Head of caudate nucleus (tissue), 42 donors: ENCODE data around the gene DDX11.
"Not testable (repeated sequence)": the region's sequence is repeated elsewhere in the genome, so short reads cannot be mapped to it uniquely, and the experiment has no call there.

Source experiments
- DNase-seq, 42 donors: peaks; one replicate each; pipeline versions ENCODE4 v3.0.0 to v3.0.0-alpha.2; 2020 to 2021; ENCODE audit warnings: mixed read lengths in 7 of 42
- intact Hi-C: fragments of 100-400 bp; cut with DNase I; formaldehyde crosslinking; loops from one replicate; pipeline ENCODE4 v1.15.0; 2022

DDX11 gene

DNA sequence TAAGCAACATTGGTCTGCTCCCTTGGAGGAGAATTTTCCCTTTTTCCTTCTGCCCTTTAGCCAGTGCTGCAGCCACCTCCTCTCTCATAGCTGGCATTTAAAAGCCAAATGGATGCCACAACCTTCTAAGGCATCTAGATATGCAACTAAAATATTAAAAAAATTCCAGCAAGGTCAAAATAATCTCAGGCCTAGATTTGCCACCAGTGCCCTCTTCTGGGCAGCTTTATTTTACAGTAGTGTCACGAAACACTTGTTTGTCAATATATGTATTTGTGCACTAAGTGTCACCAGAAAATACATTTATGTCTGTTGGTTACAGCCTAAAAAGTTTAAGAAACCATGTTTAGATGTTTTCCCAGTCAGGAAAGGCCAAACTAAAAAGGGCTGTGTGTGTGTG, 19.7 kb upstream of the DDX11 start:
- intact Hi-C loops, DNase-seq: not testable (repeated sequence)

DNA sequence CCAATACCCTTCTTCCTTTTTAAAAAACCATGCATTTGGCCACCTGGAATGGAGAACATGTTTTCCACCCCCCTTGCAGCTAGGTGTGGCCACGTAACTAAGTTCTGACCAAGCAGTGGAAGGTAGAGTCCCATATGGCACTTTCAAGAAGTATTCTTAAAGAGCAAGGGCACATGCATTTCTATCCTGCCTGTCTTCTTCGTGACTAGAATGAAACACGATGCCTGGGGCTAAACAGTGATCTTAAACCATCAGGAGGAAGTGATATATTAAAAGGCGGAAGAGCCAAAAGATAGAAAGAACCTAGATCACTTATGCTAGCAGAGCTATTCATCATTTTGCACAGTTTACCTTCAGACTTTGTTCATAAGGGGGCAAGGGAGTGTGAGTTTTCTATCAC, 16.0 kb upstream of the DDX11 start:
- DNase-seq = no peak
- intact Hi-C loops = no loop called here

DNA sequence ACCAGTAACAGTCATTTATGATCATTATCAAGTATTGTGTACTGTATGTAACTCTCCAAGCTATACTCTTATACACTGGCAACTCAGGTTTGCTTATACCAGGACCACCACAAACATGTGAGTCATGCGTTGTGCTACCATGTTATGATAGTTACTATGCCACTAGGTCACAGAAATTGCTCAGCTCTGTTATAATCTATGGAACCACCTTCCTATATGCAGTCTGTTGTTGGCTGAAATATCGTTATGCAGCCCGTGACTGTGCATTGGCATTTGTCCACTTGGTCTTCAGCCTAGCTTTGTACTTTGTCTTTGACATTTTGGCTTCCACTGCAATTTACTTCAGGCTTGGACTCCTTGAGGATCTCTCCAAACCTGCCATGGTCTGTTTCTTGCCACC, 7.5 kb upstream of the DDX11 start:
- DNase-seq = not testable (repeated sequence)

DNA sequence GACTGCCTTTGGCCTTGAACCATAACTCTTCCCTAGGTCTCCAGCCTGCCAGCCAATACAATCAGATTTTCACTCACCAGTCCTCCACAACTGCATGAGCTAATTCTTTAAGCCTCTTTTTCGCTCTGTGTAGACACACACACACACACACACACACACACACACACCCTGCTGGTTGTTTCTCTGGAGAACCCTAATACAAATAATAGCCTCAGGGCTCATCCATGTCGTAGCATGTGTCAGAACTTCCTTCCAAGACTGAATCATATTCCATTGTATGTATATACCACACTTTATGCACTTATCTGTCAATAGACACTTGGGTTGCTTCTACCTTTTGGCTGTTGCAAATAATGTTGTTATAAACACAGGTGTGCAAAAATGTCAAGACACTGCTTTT, 6.0 kb upstream of the DDX11 start:
- intact Hi-C loops = not testable (repeated sequence)

More for the DNA sequence above, 7.5 kb upstream of the DDX11 start:
- intact Hi-C loops = not testable (repeated sequence)

DNA sequence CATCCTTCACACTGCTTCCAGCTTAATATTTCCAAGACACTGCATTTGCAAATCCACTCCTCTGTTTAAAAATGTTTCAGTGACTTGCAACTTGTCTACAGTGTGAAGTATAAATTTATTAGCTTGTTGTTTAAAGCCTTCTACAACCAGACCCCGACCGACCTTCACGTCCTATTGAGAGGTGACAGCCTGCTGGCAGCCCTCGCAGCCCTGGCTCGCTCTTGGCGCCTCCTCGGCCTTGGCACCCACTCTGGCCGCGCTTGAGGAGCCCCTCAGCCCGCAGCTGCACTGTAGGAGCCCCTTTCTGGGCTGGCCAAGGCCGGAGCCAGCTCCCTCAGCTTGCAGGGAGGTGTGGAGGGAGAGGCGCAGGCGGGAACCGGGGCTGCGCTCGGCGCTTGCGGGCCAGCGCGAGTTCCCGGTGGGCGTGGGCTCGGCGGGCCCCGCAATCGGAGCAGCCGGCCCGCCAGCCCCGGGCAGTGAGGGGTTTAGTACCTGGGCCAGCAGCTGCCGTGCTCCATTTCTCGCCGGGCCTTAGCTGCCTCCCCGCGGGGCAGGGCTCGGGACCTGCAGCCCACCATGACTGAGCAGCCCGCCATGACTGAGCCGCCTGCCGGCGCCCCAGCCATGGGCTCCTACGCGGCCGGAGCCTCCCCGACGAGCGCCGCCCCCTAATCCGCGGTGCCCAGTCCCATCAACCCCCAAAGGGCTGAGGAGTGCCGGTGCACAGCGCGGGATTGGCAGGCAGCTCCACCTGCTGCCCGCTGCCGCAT, 2.5 kb upstream of the DDX11 start:
- DNase-seq, intact Hi-C loops: not testable (repeated sequence)

More for the DNA sequence above, 6.0 kb upstream of the DDX11 start:
- DNase-seq = not testable (repeated sequence)

DNA sequence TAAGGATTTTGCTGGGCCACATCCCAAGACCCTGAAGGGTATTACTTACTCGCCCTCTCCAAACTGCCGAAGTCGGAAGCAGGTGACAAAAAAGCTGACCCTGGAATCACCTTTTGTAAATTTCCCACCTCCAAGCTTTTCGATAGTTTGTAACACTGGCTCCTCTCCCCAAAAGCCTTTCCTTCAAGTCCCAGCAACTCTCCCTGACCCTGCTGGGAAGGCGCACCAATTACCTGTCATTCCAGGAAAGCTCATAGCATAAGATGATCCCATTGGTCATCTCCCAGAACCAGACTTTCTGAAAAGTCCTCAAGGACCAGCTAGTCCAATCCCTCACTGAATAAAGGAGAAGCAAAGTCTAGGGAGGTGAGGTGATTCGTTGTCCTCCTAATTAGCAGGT, 698 bp upstream of the DDX11 start:
- intact Hi-C loops, DNase-seq: not testable (repeated sequence)

DNA sequence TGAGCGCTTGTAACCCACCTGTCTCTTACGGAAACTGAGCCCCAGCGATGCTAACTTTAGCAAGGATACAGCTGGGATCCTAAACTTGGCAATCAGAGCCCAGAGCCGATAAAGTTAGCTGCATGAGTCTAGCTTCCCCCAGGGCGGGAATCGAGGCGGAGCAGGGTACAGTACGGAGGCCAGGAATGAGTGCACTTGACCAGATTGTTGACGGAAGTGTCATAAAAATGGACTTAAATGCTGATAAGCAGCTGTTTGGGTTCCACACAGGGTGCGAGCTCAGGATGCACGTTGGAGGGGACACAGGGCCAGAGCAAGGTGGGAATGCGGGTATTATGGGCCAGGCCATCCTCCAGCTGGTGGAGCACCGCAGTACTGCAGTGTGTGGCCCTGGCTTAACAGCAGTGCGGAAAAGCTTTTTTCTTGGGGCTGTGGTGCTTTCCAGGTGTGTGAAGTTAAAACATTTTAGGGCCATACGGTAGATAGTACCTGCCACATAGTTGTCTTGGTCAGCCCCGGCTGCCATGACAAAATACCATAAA, 744 bp downstream of the DDX11 start:
- intact Hi-C loops = not testable (repeated sequence)
- peak in 1 of 42 donors; percentile 5 for DNase-seq

DNA sequence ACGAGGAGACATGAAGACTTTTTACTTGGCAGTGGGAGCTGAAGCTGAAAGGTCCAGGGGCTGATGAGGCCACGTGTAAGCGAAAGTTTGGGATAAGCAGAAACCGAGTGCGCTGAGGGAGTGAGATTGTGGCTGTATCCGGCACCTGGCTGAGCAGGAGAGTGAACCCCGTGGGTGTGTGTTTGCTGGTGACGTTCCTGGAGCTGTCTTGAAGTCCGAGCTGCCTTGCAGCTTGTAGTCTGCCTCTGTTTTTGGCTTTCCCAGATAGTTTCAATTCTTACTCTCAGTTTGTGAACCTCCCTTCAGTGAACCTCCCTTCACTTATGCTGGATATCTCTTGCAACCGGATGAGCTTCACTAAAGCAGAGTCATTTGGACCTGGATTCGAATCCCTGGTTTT, 2.5 kb downstream of the DDX11 start:
- DNase-seq, intact Hi-C loops: not testable (repeated sequence)

DNA sequence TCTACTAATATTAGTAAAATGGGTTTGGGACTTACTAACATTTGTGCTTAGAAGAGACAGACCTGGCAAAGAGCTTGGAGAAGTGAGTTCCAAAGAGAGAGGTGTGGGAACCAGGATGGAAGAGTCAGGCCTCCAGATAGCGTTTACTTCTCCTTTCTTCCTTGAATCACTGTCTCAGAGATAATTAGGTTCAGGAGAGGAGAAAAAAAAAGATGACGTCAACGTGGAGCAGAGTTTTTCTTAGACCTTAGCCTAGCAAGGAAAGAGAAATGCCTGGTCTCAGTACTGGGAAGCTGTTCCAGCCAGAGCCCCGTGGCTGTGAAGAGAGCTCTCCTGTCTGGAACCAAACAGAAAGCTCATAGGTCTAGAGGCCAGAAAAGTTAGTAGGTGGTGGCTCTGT, 3.4 kb downstream of the DDX11 start:
- intact Hi-C loops, DNase-seq: not testable (repeated sequence)

DNA sequence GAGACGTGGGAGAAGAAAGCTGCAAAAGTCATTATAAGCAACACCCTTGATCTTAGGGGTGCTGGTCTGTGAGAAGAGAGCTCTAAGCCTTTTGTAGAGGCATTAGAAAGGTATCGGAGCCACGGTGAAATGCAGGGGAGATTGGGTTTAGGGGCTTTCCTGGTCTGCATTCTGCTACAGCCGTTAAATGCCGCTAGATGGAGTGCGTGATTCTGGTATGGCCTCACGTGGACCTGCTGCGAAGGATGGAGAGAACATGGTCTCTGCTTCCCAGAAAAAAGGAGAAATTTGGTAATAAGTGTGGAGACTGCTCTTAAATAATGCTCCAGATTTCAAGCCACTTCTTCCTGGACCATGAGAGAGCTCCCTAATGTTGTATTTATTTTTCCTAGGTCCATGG, 4.3 kb downstream of the DDX11 start:
- not testable (repeated sequence) for DNase-seq

DNA sequence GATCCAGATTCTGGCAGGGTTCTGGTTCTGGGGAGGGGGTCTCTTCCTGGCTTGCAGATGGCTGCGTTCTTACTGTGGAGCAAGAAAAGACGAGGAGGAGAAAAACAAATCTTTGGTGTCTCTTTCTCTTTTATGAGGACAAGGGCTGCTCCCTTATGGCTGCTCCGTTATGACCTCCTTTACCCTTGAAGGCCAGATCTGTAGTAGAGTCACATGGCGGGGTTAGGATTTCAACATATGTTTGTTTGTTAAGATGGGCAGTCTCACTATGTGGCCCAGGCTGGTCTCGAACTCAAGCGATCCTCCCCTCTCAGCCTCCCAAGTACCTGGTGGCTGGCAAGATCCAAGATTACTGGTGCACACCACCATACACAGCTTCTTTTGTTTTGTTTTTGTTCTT, 5.8 kb downstream of the DDX11 start:
- intact Hi-C loops, DNase-seq: not testable (repeated sequence)

More for the DNA sequence above, 4.3 kb downstream of the DDX11 start:
- intact Hi-C loops = not testable (repeated sequence)

DNA sequence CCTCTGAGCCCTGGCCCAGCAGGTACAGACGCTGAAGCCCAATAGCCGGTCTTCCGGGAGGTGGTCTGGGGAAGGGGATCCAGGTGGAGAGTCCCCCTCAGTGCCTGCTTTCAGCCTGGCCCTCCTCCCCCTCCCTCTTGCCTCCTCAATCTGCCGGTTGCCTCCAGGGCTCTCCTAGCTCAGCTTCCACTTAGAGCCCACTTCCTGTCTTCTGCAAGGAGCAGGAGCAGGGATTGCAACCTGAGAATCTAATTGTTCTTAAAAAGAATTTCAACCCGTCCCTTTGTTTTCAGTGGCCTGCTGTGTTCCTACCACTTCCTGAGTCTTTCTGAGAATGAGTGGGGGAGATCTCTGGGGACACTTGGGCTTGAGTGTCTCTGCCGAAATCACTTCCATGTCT, 6.6 kb downstream of the DDX11 start:
- DNase-seq, intact Hi-C loops: not testable (repeated sequence)

DNA sequence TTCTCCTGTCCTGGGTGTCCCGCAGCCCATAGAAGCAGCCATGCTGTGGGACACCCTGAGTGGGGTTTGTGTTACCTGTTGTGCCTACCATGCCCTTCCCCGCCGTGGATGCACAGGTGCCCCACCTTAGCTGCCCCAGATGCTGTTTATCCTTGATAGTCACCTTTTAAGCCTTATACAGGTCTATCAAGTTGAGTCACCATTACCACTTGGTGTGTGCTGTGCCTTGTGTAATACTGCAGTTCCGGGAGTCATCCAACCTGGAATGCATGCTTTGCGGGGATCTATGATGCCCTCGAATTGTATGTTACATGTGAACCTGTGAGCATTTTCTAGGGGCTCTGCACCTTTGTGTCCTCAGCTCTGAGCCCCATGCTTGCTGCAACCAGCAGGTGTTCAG, 7.6 kb downstream of the DDX11 start:
- DNase-seq, intact Hi-C loops: not testable (repeated sequence)

DNA sequence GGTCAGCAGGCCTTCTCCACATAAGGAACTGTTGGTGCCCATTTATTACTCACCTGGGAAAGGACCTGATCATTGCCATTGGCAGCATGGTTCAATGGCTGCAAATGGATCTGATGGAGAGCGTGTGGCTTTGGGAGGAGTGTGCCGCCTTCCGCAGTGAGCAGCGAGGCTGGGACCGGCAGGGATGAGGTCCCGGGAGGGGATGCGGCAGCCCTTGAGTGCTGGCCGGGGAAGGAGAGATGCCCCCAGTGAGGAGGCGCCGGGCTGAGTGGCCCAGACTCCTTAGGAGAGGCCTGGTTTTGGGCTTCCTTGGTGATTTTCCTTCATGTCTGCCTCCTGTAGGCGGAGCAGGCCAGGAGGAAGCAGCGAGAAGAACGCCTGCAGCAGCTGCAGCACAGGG, 10.6 kb downstream of the DDX11 start:
- intact Hi-C loops = not testable (repeated sequence)
- DNase-seq = peak in 1 of 42 donors; percentile 17

DNA sequence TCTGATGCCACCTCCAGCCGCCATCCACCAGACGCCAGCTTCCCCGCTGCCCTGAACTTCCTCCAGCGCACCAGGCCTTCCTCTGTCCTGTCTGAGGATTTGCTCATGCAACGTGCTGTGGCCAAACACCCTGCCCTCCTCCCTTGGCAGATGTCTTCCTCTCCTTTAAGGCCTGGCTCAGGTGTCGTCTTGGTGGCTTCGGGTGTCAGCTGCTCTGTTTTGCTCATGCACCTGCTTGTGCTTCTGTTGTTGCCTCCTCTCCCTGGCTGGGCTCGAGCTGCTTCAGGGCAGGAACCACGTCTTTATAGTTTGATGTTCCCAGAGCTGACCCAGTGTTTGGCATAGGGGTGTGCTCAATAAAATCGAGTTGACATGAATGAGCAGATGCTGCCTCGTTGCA, 12.4 kb downstream of the DDX11 start:
- DNase-seq, intact Hi-C loops: not testable (repeated sequence)

DNA sequence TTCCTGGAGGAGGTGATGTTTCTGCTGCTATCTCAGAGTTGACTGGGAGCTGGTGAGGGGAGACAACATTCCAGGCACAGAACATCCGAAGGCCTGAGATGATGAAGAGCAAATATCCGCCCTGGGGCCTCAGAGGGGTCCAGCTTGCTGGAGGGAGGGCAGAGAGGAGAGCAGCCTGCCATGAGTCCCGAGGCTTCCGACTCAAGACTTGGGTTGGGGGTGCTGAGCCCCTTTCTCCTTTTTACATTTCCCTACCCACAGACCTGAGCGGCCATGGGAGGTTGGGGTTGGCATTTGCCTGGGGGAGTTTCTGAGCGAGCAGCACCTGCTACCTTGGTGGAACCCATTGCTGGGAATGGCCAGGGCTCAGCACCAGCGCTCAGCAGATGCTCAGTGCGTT, 13.8 kb downstream of the DDX11 start:
- DNase-seq = peak in 2 of 42 donors; percentile 8 to 9
- intact Hi-C loops = not testable (repeated sequence)

DNA sequence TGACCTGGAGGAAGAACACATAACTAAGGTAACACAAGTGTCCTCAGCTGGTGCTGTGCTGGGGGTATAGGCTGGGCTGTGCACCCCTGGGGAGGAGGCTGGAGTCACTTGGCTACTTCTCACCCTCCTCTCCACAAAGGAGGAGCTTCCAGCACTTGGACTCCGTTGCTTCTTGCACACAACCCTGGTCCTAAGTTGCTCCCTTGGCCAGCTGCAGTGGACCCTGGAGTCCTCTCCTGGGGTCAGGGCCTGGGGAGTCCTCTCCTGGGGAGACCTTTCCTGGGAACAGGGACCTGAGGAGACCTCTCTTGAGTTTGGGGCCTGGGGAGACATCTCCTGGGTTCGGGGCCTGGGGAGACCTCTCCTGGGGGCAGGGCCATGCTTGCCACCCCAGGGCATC, 14.3 kb downstream of the DDX11 start:
- intact Hi-C loops = not testable (repeated sequence)
- peak in 2 of 42 donors; percentile 5 to 24 for DNase-seq

DNA sequence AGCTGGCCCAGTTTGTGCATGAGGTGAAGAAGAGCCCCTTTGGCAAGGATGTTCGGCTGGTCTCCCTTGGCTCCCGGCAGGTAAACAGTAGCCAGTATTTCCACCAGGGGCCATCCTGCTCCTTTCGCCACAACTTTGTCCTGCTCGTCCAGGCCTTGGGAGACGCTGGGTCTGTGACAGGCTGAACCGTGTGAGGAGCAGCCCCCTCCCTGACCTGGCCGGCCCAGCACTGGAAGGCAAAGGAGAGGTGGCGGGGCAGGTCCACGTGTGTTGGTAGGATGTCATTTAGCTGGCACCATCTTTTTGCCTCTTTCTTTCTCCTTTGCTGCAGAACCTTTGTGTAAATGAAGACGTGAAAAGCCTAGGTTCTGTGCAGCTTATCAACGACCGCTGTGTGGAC, 15.4 kb downstream of the DDX11 start:
- DNase-seq = peak in 1 of 42 donors; percentile 29
- intact Hi-C loops = no loop called here

DNA sequence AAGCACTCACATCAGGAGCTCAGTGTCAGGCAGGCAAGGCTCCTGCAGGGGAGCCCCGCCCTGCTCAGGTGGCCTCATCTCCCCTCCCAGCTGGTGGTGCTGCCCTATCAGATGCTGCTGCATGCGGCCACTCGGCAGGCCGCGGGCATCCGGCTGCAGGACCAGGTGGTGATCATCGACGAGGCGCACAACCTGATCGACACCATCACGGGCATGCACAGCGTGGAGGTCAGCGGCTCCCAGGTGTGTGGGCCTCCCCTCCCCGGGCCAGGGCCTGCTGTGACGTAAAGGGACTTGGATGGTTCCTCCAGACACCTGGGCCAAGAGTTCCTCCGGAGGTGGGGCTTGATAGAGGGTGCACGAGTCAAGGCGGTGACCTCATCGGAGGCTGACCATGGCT, 18.0 kb downstream of the DDX11 start:
- intact Hi-C loops = not testable (repeated sequence)
- peak in 2 of 42 donors; percentile 30 to 36 for DNase-seq

DNA sequence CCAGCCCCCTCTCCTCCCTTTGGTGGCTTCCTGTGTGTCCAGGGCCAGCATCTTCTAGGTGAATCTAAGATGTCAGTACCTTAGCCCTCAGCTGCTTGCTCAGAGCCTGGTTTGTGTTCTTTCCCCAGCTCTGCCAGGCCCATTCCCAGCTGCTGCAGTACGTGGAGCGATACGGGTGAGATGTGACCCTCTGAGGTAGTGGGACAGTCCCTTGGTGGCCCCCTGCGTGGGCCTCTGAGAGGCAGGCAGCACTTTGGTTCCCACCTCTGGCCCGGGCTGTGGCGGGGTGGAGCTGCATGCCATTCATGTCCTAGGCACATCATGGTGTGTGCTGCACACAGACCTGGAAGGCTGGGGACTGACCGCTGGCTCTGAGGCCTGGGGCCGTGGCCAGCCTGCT, 19.1 kb downstream of the DDX11 start:
- intact Hi-C loops = not testable (repeated sequence)
- peak in 2 of 42 donors; percentile 2 to 25 for DNase-seq
